Vagina (tissue), 2 donors: ENCODE data around the gene UGT2B11. TPM values are rescaled to one million over a fixed set of nuclear protein-coding genes. Genes with fewer than 3 reads are reported as not detected.
"Not testable (repeated sequence)": the region's sequence is repeated elsewhere in the genome, so short reads cannot be mapped to it uniquely, and the experiment has no call there.

Experiments
- DNase-seq, 2 donors: peaks; one replicate each; pipeline ENCODE4 v3.0.0-alpha.2; 2017; ENCODE audit errors: extremely low spot score in 2 of 2
- H3K27ac ChIP-seq: fragments of 200-600 bp; sonication (generic); one replicate; pipeline ENCODE4 v1.5.1; 2019
- H3K27me3 ChIP-seq: fragments of 200-600 bp; sonication (generic); one replicate; pipeline ENCODE4 v1.5.1; 2019
- H3K36me3 ChIP-seq, 2 donors: fragments of 200-600 bp; sonication (generic); one replicate each; pipeline ENCODE4 v1.5.1; 2017 to 2019
- H3K4me1 ChIP-seq: fragments of 200-600 bp; sonication (generic); one replicate; pipeline ENCODE4 v1.5.1; 2019
- H3K4me3 ChIP-seq, 2 donors: fragments of 200-600 bp; sonication (generic); 1 replicate in 1 of 2; 2 replicates in 1 of 2; pipeline ENCODE4 v1.5.1; 2016 to 2019
- H3K9me3 ChIP-seq: fragments of 200-600 bp; sonication (generic); one replicate; pipeline ENCODE4 v1.5.1; 2019
- POLR2A ChIP-seq, 2 donors: fragments of 450-650 bp; IDR thresholded peaks; one replicate each; pipeline ENCODE4 v1.6.1; 2017; ENCODE audit warnings: antibody characterized with exemption in 2 of 2, mild to moderate bottlenecking in 2 of 2, moderate library complexity in 2 of 2
- POLR2AphosphoS5 ChIP-seq, 2 donors: sonication (generic); formaldehyde crosslinking; IDR thresholded peaks; one replicate each; pipeline ENCODE4 v1.9.0; 2017; ENCODE audit warnings: antibody characterized with exemption in 2 of 2, mild to moderate bottlenecking in 2 of 2, low read depth in 1 of 2; ENCODE audit not compliant: insufficient read depth in 1 of 2
- intact Hi-C: fragments of 100-400 bp; cut with DNase I; formaldehyde crosslinking; loops from one replicate; pipeline ENCODE4 v1.15.1; 2023
- total RNA-seq: library from RNA; depleted of rRNA; stranded (reverse); fragments of >200 nt; gene quantifications from one replicate; pipeline ENCODE4 v1.2.3, GENCODE V29; 2016
- TF ChIP-seq, protein P1 (sequence below), 3 experiments: fragments of 450-650 bp in 2 of 3; fragments of 200-600 bp in 1 of 3; sonication (generic) in 1 of 3; IDR thresholded peaks; one replicate each; pipeline ENCODE4 v1.5.1; 2017 to 2019; ENCODE audit warnings: antibody characterized with exemption in 3 of 3, mild to moderate bottlenecking in 2 of 3, moderate library complexity in 2 of 3

UGT2B11 gene
- total RNA-seq, 1 donor from 2014 or later = not detected

DNA sequence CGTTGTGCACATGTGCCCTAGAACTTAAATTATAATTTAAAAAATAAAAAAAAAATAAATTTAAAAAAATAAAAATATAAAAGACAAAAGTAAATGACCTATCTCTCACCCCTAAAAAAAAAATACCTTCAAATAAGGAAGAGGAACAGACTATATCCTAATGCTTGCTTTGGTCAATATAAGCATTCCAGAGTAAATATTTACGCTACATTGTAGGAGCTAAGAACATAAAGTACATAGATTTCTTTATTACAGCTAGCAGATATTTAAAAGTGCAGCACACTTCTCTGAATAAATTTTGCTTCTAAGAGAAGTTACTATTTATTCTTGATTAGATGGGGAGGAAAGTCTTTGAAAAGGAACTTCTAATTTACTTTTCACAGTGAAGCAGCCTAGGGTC is 24.5 kb upstream of the UGT2B11 start:
- no peak for DNase-seq
- H3K27ac ChIP-seq = no peak overlapping the region
- H3K4me3 ChIP-seq = no peak overlapping the region
- no peaks in the 10 kb centered on the region for H3K4me1 ChIP-seq
- intact Hi-C loops = no loop called here
- no peaks in the 10 kb centered on the region for H3K36me3 ChIP-seq
- H3K9me3 ChIP-seq = no peaks in the 10 kb centered on the region
- no peaks in the 10 kb centered on the region for H3K27me3 ChIP-seq
- TF ChIP-seq POLR2A (IDR thresholded peaks at IDR 0.05) = no peak
- TF ChIP-seq, protein P1, sequence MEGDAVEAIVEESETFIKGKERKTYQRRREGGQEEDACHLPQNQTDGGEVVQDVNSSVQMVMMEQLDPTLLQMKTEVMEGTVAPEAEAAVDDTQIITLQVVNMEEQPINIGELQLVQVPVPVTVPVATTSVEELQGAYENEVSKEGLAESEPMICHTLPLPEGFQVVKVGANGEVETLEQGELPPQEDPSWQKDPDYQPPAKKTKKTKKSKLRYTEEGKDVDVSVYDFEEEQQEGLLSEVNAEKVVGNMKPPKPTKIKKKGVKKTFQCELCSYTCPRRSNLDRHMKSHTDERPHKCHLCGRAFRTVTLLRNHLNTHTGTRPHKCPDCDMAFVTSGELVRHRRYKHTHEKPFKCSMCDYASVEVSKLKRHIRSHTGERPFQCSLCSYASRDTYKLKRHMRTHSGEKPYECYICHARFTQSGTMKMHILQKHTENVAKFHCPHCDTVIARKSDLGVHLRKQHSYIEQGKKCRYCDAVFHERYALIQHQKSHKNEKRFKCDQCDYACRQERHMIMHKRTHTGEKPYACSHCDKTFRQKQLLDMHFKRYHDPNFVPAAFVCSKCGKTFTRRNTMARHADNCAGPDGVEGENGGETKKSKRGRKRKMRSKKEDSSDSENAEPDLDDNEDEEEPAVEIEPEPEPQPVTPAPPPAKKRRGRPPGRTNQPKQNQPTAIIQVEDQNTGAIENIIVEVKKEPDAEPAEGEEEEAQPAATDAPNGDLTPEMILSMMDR (IDR thresholded peaks at IDR 0.05) = no peak
- TF ChIP-seq POLR2AphosphoS5 (IDR thresholded peaks at IDR 0.05; ENCODE audit: insufficient read depth in 1 of 2, low read depth in 1 of 2) = no peak

DNA sequence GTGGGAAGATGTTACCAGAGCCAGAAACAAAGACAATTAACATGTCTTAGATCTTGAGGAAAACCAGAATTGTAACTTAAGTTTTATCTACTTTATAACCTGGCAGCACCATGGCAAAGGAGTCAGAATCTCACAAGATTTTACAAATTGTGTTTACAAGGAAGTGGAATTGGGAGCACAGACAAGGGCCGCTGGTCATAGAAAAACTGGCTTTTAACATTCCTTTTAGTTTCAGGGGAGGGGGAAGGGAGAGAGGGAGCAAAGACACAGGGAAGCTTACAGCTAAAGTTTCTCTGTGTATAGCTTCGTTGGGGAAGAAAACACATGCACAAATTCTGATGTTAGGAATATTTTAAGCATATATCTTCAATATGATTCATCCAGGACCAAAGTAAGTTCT is 10.3 kb upstream of the UGT2B11 start:
- Histone ChIP-seq H3K9me3 (no peaks in the 10 kb centered on the region), H3K4me1 (no peaks in the 10 kb centered on the region), H3K36me3 (no peaks in the 10 kb centered on the region), H3K27ac (no peak overlapping the region), H3K4me3 (no peak overlapping the region), H3K27me3 (no peaks in the 10 kb centered on the region)
- no peak for DNase-seq
- no peak for TF ChIP-seq POLR2AphosphoS5 (IDR thresholded peaks at IDR 0.05; ENCODE audit: insufficient read depth in 1 of 2, low read depth in 1 of 2)
- TF ChIP-seq, protein P1 (IDR thresholded peaks at IDR 0.05) = no peak
- intact Hi-C loops = no loop called here

DNA sequence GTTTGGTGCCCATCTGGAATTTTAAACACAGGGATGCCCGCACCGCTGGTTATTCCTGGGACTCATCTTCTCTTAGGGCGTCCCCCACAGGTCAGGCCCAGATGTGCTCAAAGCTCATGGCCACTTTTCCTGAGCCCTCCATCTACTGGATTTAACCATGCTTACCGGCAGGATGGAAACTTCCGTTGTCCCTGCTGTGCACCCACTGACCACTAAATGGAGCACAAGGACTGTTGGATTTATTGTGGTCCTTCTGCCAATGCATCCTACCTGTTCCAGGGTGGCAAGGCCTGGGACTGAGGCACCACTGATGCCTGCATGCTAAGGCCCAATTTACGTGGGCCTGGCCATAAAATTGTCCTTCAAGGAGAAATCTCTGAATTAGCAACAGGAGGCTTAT is 8.7 kb upstream of the UGT2B11 start:
- H3K4me1 ChIP-seq, intact Hi-C loops, DNase-seq, H3K9me3 ChIP-seq, H3K27me3 ChIP-seq, H3K4me3 ChIP-seq, H3K27ac ChIP-seq, H3K36me3 ChIP-seq: not testable (repeated sequence)

DNA sequence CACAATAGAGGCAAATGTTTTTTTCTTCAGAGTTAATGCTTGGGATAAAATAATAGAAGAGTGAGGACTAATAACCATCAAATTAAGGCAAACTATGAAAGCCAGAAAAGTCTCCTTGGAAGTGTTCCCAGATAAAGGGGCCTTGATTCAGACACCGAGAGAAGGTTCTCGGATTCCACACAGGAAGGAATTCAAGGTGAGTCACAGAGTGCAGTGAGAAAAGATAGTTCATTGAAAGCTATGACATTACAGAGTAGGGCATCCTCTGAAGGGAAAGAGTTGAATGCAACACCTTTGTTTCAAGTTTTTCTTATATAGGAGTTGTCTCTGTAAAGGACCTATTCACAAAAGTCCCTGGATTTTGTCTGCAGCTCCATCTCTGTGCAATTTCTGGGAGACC is 3.9 kb upstream of the UGT2B11 start:
- H3K9me3 ChIP-seq, DNase-seq, intact Hi-C loops, H3K36me3 ChIP-seq, H3K27me3 ChIP-seq, H3K27ac ChIP-seq, H3K4me3 ChIP-seq, H3K4me1 ChIP-seq: not testable (repeated sequence)

DNA sequence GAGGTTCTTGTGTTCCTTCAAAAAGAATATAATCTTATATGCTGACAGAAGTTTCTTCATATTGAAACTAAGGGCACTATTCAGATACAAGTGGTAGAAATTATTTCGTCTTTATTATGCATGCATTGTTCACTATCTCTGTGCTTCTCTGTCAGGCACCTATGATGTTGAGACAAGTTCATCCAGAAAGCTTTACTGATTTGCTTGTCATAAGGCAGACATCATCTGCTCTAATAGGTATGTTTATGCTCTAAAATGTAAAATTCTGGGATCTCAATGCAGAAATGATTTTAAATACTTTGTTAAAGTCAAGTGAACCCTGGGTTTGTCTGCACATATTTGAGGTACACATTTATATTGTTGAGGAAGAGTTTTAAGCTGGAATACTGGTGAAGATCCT is 3.6 kb downstream of the UGT2B11 start:
- intact Hi-C loops = no loop called here
- no peaks in the 10 kb centered on the region for H3K27me3 ChIP-seq
- H3K4me1 ChIP-seq = no peaks in the 10 kb centered on the region
- no peaks in the 10 kb centered on the region for H3K36me3 ChIP-seq
- DNase-seq = no peak
- no peak overlapping the region for H3K27ac ChIP-seq
- H3K9me3 ChIP-seq = no peaks in the 10 kb centered on the region
- TF ChIP-seq, protein P1 (IDR thresholded peaks at IDR 0.05) = no peak
- TF ChIP-seq POLR2A (IDR thresholded peaks at IDR 0.05) (no peak), POLR2AphosphoS5 (IDR thresholded peaks at IDR 0.05; ENCODE audit: insufficient read depth in 1 of 2, low read depth in 1 of 2) (no peak)
- no peak overlapping the region for H3K4me3 ChIP-seq

DNA sequence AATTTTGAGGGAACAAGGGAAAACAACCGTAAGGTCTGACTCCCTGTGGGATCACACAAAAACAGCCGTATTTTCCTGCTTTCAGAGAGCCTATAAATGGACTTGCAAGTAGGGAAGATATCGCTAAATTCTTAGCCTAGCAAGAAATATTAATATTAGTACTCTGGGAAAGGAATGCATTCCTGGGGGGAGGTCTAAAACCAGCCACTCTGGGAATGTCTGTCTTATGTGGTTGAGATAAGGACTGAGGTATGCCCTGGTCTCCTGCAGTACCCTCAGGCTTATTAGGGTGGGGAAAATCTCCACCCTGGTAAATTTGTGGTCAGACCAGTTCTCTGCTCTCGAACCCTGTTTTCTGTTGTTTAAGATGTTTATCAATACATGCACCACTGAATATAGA is 16.0 kb downstream of the UGT2B11 start:
- intact Hi-C loops, H3K9me3 ChIP-seq, DNase-seq, H3K4me3 ChIP-seq, H3K4me1 ChIP-seq, H3K36me3 ChIP-seq, H3K27me3 ChIP-seq, H3K27ac ChIP-seq: not testable (repeated sequence)
